GM18517 (cell line): ENCODE data around the gene PPP2R3A.
"Not testable (repeated sequence)": the region's sequence is repeated elsewhere in the genome, so short reads cannot be mapped to it uniquely, and the experiment has no call there.

Experiments used
- ATAC-seq: cut with Tn5 transposase; IDR thresholded peaks from one replicate; pipeline ENCODE4 v1.9.1; 2021; ENCODE audit warnings: mild to moderate bottlenecking, moderate library complexity; ENCODE audit not compliant: unreplicated experiment

Gene PPP2R3A

GRCh38 chr3:136083641-136084382 is 118.3 kb downstream of the PPP2R3A start:
- not testable (repeated sequence) for ATAC-seq

- not testable (repeated sequence) for ATAC-seq
These were observed 119.5 kb downstream of the PPP2R3A start for GRCh38 chr3:136085067-136085466.

GRCh38 chr3:136093771-136094170 is 128.2 kb downstream of the PPP2R3A start:
- no peak for ATAC-seq

DNA sequence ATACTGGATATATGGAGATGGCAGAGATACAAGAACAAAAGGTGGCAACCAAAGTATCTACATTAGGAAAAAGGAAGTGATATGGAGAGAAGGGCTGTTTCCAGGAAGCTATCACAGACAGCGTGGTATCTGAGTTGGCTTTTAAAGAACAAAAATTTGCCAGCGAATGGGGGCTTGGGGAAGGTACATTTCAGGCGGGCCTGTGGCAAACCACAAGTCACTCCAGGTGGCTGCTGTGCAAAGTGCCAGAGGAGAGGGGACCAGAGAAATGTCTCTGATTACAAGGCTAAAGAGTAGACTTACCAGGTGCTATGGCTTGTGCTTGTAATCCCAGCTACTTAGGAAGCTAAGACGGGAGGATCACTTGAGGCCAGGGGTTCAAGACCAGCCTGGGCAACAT is 139.5 kb downstream of the PPP2R3A start:
- ATAC-seq, result no peak

- no peak for ATAC-seq
These were observed 140.6 kb downstream of the PPP2R3A start for GRCh38 chr3:136106101-136106500.

DNA sequence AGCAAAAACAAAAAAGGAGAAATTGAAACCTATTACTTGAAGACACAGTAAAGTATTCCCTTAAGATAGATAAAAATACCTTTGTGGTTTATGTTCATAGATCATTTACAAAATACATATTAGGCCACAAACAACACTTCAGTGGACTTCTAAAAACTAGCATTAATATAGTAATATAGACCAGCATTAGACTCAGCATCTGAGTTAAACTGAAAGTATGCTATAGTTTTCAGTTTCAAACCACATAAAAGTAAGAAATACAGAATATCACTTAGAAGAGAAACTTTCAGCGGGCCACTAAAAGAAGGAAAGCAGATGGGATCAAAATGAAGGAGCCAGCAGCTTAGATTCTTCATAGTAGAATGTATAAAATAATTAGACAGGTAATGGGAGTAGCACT is 144.0 kb downstream of the PPP2R3A start:
- ATAC-seq, result peak; percentile 99

GRCh38 chr3:136110481-136110880 is 145.0 kb downstream of the PPP2R3A start:
- no peak for ATAC-seq

DNA sequence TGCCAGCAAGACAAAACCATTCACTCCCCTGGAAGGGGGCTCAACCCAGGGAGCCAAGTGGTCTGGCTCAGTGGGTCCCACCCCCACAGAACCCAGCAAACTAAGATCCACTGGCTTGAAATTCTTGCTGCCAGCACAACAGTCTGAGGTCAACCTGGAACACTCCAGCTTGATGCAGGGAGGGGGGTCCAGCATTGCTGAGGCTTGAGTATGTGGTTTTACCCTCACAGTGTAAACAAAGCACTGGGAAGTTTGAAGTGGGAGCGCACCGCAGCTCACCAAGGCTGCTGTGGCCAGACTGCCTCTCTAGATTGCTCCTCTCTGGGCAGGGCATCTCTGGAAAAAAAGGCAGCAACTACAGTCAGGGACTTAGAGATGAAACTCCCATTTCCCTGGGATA is 148.9 kb downstream of the PPP2R3A start:
- ATAC-seq, result no peak

DNA sequence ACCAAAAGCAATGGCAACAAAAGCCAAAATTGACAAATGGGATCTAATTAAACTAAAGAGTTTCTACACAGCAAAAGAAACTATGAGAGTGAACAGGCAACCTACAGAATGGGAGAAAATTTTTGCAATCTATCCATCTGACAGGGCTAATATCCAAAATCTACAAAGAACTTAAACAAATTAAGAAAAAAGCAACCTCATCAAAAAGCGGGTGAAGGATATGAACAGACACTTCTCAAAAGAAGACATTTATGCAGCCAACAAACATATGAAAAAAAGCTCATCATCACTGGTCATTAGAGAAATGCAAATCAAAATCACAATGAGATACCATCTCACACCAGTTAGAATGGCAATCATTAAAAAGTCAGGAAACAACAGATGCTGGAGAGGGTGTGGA is 153.8 kb downstream of the PPP2R3A start:
- ATAC-seq, result not testable (repeated sequence)

GRCh38 chr3:136119783-136120182 is 154.3 kb downstream of the PPP2R3A start:
- ATAC-seq, result not testable (repeated sequence)

- peak; percentile 80 for ATAC-seq
These were observed 155.1 kb downstream of the PPP2R3A start for GRCh38 chr3:136120373-136121348.

DNA sequence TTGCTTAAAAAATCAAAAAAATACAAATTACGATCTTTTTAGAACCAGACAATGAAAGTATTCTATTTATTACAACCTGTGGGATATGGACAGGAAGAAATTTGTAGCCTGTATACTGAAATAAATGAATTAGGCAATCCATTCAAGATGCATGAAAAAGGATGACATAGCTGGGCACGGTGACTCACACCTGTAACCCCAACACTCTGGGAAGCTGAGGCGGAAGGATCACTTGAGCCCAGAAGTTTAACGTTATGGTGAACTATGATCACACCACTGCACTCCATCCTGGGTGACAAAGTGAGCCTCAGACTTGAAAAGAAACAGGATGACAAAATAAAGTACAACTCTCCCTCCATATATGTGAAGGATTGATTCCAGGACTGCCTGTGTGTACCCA is 156.5 kb downstream of the PPP2R3A start:
- no peak for ATAC-seq

- not testable (repeated sequence) for ATAC-seq
These were observed 166.1 kb downstream of the PPP2R3A start for GRCh38 chr3:136131647-136132046.

GRCh38 chr3:136134091-136134490 is 168.6 kb downstream of the PPP2R3A start:
- no peak for ATAC-seq

GRCh38 chr3:136135039-136135802 is 169.7 kb downstream of the PPP2R3A start:
- no peak for ATAC-seq

DNA sequence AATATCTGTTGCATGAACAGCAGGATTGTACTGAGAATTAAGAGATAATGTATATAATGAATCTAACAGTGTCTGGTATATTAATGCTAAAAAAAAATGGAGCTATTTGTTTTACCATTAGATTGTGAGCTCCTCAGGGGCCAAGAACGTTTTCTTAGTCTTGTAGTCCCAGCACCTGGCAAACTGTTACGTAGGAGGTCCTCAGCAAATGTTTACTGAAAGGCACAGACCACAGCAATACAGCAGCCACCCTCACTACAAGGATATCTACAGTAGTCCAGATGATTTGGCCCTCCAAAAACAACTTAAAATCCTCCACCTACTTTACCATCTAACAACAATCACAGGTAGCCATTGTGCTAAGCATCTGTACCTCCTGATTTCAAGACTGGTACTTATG is 170.9 kb downstream of the PPP2R3A start:
- ATAC-seq, result no peak

GRCh38 chr3:136141291-136141785 is 175.8 kb downstream of the PPP2R3A start:
- ATAC-seq, result no peak

DNA sequence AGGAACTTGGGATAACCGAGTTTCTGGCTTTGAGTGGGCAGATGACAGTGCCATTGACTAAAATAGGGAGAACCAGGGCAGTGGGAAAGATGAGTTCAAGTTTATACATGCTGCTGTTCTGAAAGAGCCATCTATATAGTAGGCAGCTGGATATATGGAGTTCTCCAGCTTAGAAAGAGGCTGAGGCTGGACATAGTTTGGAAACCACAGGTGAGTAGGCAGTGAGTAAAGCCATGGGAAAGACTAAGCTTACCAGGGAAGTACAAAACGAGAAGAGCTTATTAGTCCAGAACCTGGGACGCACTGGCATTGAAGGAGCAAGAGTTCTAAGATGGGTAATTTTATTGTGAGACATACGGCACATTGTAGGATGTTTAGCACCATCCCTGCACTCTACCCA is 176.4 kb downstream of the PPP2R3A start:
- ATAC-seq, result no peak

DNA sequence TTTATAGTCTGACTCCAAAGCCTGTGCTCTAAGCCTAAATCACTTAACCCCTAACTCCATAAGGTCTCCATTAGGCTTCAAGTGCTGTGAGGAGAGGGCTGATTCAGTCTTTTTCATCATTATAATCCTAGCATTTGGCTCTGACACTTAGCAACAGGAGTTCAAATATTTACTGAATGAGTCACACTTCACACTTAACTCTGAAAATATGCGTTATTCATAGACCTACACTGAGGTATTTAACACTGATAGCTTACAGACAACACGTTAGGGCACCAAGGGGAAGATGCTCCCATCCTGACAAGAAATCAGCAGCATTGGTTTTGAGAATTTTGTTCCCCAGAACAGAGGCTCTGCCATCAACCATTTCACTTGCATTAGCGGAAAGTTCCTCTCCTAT is 177.1 kb downstream of the PPP2R3A start:
- no peak for ATAC-seq

DNA sequence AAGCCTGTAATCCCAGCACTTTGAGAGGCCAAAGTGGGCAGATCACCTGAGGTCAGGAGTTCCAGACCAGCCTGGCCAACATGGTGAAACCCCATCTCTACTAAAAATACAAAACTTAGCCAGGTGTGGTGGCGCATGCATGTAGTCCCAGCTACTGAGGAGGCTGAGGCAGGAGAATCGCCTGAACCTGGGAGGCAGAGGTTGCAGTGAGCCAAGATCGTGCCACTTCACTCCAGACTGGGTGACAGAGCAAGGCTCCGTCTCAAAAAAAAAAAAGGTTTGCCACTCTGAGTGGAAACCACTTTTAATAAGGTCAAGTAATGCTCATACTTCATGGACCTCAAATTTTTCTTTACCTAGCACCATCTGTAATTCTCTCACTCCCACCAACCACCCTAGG is 178.9 kb downstream of the PPP2R3A start:
- not testable (repeated sequence) for ATAC-seq
